ENCODE results near the gene CENPS.

GRCh38 chr1:10456661-10457060 lies 26.4 kb downstream of the CENPS start:
- TF ChIP-seq CTCF (conservative IDR thresholded peaks at IDR 0.05 in 1 of 2, IDR thresholded peaks at IDR 0.05 in 1 of 2; ENCODE audit: extremely low read depth in 1 of 2, insufficient read depth in 1 of 2, low read depth in 1 of 2, low read length in 2 of 2) (no peak), EZH2 (IDR thresholded peaks at IDR 0.05; ENCODE audit: borderline replicate concordance, low read length) (no peak)

Data from mammary epithelial cell (primary cell).